ENCODE data around the gene NUDT19.

DNA sequence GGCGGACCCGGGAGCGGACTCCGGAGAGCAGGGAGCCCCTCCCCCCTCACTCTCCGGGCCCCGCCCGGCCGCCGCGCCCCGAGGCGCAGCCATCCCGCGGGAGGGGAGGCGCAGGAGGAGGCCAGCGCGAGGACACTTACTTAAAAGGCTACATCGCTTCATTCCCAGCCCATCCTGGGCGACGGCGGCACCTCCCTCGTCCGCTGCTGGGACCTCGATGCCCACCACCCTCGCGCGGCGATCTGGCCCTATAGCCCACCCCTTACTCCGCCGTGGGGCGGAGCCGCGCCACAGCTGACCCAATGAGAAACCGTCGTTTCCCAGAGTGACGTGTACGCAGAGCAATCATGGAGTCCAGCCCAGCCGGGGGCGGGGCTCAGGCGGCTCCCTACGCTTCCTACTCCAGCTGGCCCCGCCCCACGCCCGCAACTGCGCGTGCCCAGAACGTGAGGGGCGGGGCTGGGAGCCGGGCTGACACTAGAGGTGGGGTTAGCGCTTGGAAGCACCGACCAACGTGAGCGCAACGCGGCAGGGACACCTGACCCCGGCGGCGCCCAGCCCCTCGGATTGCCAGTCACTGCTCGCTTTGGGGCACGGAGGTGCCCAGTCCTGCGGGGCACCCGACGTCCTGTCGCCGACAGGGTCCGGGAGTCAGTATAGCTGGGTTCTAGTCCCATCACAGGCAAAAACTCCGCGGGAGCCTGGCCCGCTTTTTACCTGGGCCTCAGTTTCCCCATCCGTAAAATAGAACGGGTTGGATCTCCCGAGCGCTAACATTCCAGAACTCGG lies 16.5 kb upstream of the NUDT19 start, which contains the start of gene ANKRD27:
- TF ChIP-seq GATA3 (IDR thresholded peaks at IDR 0.05; ENCODE audit: low read depth, low read length) (no peak), GATA2 (IDR thresholded peaks at IDR 0.05; ENCODE audit: low read depth, low read length) (no peak)

All from SH-SY5Y (cell line).